DMS153 (cell line): Measurements from ENCODE around the gene C1orf52.

Experiments
- DNase-seq: peaks from one replicate; lab custom pipeline; 2025; lab: John Stamatoyannopoulos, UW

The C1orf52 gene

DNA sequence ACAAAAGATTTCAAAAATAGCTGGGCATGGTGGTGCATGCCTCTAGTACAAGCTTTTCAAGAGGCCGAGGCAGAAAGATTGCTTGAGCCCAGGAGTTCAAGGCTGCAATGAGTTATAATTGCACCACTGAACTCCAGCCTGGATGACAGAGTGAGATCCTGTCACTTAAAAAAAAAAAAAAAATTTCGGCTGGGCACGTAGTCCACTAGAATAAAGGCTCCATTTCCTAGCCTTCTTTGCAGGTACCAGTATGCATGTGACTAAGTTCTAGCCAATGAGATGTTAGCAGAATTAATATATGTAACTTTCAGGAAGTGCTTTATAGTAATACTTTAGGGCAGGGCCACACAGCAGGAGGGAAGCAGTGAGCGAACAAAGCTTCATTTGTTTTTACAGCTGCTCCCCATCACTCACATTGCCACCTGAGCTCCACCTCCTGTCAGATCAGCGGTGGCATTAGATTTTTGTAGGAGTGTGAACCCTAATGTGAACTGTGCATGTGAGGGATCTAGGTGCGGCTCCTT lies 29.8 kb downstream of the C1orf52 start:
- peak; percentile 95 for DNase-seq

- no peak for DNase-seq
Observed at GRCh38 chr1:85228972-85229371, 30.5 kb downstream of the C1orf52 start.

- peak; percentile 10 for DNase-seq
Observed at GRCh38 chr1:85225624-85226380, 33.7 kb downstream of the C1orf52 start.

DNA sequence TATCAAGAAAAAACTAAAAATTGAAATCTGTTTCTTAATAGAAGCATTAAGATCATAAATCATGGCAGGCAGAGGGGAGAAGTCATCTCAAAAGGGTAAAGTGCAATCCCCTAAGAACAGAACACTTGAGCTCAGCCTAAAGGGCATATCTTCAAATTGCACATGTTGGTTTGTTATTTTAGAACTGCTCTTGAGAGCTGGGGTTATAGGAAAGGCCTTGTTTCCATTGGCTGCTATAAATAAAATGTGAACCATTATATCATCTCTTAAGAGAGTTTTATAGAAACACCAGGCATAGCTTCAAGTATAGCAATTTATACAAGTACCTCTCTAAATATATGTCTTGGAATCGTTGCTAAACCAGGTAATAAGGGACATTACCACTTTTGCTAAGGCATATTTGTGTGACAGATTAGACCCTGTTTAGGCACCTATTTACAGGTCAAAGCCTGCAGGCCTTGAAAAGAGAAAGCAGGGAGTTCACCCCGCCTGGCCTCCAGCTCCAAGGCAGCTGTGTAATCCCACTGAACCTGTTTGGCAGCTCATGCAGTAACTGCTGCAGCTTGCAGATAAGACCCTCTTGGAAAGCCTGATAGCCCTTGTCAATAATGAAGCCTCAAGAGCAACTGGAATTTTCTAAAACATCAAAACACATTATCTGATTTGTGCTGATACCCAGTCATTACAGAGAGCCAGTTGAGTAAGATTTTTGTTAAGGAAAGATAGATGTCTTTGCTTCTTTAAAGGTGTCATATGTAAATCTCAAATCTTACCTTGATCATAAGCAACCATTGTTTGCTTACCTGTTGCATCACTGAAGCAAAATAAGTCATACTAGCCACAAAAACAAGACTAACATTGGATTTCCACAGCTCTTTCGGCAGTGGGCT lies 34.5 kb downstream of the C1orf52 start:
- DNase-seq = peak; percentile 95

GRCh38 chr1:85224295-85224694 lies 35.2 kb downstream of the C1orf52 start:
- DNase-seq = no peak

DNA sequence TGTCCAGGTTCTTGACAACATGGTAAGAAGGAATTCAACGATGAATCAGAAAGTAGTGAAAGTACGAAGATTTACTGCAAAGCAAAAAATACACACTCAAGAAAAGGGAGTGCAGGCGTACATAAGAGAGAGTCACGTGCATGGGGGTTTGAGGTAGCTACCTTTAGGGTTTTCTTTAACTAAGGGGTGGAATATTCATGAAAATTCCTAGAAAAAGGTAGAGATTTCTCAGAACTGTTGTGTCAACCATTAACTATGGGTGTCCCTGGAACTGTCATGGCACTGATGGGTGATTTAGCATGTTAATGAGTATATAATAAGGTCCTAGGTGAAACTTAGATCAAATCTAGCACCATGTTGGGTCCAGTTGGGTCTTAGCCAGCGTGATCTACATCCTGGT lies 36.1 kb downstream of the C1orf52 start:
- no peak for DNase-seq

- DNase-seq = no peak
Observed at GRCh38 chr1:85220756-85221201, 38.7 kb downstream of the C1orf52 start.

DNA sequence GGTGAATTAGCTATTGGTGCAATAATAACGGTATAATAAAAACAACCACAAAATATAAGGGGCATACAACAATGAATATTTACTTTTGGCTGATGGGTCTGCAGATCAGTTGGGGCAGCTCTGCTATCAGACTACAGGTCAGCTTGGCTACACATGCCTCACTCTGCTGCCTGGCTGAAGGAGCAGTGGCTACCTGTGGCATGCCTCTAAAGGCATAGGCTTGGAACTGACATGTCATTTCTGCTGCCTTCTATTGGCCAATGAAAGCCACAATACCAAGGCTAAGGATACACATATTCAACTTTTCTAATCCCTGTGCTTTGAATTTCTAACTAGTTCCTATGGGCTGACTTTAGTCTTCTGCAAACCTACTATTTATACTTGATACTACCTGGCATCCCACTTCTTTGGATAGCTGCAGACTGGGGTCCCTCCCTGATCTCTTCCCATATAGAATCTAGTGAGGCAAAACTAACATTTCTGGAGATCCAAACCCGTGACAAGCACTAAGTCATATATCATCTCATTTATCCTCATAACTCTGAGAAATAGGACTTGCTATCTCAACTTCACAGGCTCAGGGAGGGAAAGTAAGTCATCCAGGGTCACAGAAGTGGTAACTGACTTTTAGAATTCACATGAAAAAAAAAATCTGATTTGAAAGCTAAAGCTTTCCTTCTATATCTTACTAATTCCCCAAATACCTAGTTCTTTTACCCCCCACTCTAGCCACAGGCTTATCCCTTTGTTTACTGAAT lies 39.4 kb downstream of the C1orf52 start:
- no peak for DNase-seq

DNA sequence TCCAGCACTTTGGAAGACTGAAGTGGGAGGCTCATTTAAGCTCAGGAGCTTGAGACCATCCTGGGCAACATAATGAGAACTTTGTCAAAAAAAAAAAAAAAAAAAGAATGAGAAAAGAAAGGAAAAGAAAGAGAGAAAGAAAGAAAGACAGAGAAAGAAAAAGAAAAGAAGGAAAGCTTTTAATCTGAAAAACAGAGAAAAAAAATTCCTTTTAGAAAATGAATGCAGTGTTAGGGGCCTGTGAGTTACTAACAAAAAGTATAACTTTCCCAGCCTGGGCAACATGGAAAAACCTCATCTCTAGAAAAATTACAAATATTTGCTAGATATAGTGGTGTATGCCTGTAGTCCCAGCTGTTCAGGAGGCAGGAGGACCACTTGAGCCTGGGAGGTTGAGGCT lies 42.8 kb downstream of the C1orf52 start:
- no peak for DNase-seq

GRCh38 chr1:85214654-85215053 lies 44.8 kb downstream of the C1orf52 start:
- no peak for DNase-seq

DNA sequence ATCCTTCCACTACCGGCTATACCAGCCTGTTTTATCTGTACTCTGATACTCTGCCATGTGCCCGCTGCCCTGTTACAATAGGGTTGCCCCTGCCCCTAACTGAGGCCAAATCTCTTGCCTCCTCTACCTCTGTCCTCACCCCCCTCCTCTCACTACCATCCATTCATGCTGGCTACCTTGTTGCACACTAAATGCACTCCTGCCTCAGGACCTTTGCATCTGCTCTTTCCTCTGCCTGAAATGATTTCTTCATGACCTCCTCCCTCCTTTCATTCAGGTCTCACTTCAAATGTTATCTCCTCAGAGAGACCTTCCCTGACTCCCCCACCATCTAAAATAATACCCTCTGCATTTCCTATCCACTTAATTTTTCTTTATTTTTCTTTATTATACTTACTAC lies 51.0 kb downstream of the C1orf52 start:
- no peak for DNase-seq

DNA sequence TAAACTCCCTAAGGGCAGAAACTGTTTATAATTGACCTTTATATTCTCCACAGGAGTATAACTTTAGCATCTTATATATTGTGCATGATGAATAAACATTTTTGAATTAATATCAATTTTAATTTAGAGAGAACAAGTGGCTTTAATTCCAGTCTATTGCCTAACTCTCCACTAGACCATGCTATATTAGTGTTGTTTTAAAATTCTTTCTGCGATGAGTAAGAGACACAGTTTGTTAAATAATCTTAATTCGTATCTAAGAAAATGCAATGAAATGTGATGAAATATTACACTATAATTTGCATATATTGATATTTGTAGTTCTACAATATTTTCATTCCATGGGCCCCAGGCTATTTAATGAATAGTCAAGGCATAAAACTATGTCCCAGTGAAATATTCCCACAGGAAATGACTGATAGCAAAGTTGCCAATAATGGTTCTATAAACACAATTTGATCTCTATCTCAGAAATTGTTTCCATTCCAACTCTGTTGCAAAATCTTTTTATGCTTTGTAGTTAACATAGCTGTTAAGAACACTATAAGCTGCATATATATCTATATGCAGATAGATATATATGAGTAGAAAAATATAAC lies 55.8 kb downstream of the C1orf52 start:
- DNase-seq = no peak

DNA sequence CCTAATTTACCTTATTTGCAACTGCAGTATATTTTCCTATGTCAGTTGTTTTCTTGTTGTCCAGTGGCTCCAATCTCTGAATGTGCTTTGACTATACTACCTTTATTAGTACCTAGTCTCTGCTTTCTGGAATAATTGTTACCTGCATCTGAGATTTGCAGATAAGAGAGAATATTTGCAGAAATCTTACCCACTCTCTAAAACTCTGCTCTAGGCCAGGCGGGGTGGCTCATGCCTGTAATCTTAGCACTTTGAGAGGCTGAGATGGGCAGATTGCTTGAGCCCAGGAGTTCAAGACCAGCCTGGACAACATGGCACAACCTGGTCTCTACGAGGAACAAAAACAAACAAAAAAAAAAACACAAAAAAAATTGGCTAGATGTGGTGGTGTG lies 56.6 kb downstream of the C1orf52 start:
- no peak for DNase-seq

DNA sequence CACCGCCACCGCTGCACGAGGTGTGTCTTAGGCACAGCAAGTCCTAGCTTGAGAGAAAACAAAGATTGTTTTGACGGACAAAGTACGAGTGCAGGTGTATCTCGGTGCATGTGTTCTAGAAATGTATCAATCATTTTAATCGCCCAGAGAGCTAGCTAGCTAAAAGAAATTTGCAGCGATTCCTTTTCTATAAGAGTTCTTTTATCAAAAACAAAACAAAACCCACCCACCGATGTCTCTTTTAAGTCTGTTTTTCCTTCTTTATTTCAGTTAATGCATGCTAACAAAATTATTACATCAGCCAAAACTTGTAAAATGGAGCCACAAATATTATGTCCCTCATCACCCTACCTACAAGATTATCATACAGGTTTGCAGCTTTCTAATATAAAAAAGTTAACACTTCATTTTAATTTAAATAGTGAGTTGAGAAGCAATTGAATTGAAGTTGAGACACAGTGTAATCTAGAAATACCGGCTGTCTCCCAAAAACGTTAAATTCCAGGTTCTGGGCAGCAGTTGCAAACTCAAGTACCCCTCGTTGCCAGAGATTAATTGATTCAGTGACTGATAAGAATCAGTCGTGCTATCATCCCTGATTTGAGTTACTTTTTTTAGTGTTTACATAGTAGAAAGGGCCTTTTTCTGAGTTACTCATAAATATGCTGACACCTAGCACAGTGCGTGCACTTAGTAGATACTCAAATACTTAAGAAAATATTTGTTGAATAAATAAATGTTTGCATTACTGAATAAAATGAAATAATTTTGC lies 57.2 kb downstream of the C1orf52 start:
- no peak for DNase-seq

- DNase-seq = no peak
Observed at GRCh38 chr1:85201340-85202091, 57.9 kb downstream of the C1orf52 start.

- DNase-seq = peak; percentile 46
Observed at GRCh38 chr1:85200463-85201339, 58.8 kb downstream of the C1orf52 start, which contains the start of gene SYDE2. Gene SYDE2, minus strand, starts transcription at chr1:85201016. Its CDS starts 20 bp downstream, at chr1:85200996.
